ENCODE measurements around the gene TMEM95. TPM values are rescaled to one million over a fixed set of nuclear protein-coding genes. Genes with fewer than 3 reads are reported as not detected.
"Not testable (repeated sequence)": the region's sequence is repeated elsewhere in the genome, so short reads cannot be mapped to it uniquely, and the experiment has no call there.

Gene TMEM95
- total RNA-seq, 2 experiments from 2014 or later, result not detected

DNA sequence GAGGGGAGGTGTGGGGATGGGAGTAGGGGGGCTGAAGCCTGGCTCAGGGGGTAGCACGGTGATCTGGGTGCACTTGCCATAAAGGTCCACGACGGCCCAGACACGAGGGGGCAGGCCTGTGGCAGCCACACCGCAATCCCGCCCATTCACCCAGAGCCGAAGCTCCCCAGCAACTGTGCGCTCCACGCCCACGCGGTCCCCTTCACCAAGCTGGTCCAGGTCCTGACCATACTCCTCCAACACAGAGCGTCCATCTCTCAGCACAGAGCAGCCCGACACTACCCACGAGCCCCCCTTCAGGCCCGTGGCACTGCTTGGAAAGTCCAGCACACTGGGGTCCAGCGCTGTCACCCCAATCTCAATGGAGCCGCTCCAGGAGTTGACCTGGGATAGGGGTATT, 27.5 kb upstream of the TMEM95 start:
- Mint-ChIP-seq H3K4me3 (no peak overlapping the region), H3K36me3 (peaks cover 10% of the 10 kb centered on the region), H3K27me3 (no peaks in the 10 kb centered on the region), H3K27ac (no peak overlapping the region), H3K9me3 (ENCODE audit: low read depth) (no peaks in the 10 kb centered on the region), H3K4me1 (peaks cover 31% of the 10 kb centered on the region)
- no peak for ATAC-seq
- DNase-seq, result peak; percentile 39
- CTCF ChIA-PET, result interaction anchor here (0.7 to 2.6 kb wide), 3 partner anchors 9 to 22 kb away, joined by 3 to 10 read pairs (median 5); no protein-coding TSS in a partner anchor

DNA sequence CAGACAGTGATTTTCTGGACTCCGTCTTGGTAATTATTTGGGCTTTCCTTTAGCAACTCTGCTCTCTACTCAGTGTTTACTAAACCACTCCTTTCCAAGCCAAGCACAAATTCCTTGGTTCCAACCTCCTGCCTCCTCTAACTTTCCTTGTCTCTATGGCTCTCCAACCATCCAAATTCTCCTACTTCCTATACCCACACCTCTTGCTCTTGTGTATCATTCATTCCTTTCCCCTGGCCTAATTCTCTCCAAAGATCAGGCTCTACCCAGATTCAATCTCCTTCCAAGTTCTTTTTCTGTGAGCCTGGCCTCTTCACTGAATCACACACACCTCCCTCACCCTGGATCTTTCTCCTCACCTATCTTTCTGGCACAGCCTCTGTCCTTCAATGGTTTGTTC, 26.9 kb upstream of the TMEM95 start:
- H3K36me3 Mint-ChIP-seq, result peaks cover 5% of the 10 kb centered on the region
- CTCF ChIA-PET, result interaction anchor here (1.0 to 2.6 kb wide), 4 partner anchors 9 to 109 kb away, joined by 3 to 10 read pairs (median 6); partner anchors contain the start of gene ACAP1

DNA sequence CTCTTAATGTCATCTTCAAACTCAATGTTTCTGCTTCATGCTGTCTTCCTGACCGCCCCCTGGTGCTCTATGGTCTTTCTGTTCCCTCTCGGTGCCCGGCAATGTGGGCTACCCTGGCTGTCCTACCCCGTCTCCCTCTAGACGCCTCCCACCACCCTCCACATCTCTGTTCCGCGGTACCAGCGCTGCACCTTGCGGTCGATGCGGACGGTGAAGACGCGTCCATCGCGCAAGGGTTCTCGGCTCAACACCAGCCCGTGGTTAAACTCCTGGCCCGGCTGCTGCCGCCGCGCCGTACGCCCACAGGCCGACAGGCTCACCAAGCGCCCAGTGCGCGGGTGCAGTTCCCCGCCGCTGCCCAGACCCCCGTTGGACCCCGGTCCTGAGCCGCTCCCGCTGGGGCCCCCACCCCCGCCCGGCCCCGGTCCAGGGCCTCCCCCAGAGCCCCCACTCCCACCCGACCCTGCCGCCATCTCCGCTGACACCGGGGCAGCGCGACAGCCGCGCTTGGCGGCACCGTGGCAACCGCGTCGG, 26.0 kb upstream of the TMEM95 start, which contains the start of gene NEURL4:
TSS of gene NEURL4 (minus strand) at position 496 of the 534 bp plus-strand sequence. CDS start at position 473, 23 bp downstream.
- H3K27me3 Mint-ChIP-seq, result no peaks in the 10 kb centered on the region
- peaks cover 3% of the 10 kb centered on the region for H3K36me3 Mint-ChIP-seq
- peak within 1 kb of the TSS; percentile 96 for H3K4me3 Mint-ChIP-seq
- no peak for DNase-seq
- peak; percentile 9 for ATAC-seq
- peak within 1 kb of the TSS; percentile 97 for H3K27ac Mint-ChIP-seq
- CTCF ChIA-PET, result interaction anchor here (0.9 to 2.6 kb wide), 14 partner anchors 8 to 184 kb away, joined by 3 to 22 read pairs (median 6); partner anchors contain the start of genes ACAP1, GPS2 and TMEM95
- H3K4me1 Mint-ChIP-seq, result peaks cover 38% of the 10 kb centered on the region
- no peaks in the 10 kb centered on the region for H3K9me3 Mint-ChIP-seq (ENCODE audit: low read depth)

More for the DNA sequence above, 26.9 kb upstream of the TMEM95 start:
- ATAC-seq, result no peak
- Mint-ChIP-seq H3K27ac (peak overlapping the region; percentile 52), H3K4me3 (peak overlapping the region; percentile 96), H3K9me3 (ENCODE audit: low read depth) (no peaks in the 10 kb centered on the region), H3K4me1 (peaks cover 35% of the 10 kb centered on the region), H3K27me3 (no peaks in the 10 kb centered on the region)
- no peak for DNase-seq

DNA sequence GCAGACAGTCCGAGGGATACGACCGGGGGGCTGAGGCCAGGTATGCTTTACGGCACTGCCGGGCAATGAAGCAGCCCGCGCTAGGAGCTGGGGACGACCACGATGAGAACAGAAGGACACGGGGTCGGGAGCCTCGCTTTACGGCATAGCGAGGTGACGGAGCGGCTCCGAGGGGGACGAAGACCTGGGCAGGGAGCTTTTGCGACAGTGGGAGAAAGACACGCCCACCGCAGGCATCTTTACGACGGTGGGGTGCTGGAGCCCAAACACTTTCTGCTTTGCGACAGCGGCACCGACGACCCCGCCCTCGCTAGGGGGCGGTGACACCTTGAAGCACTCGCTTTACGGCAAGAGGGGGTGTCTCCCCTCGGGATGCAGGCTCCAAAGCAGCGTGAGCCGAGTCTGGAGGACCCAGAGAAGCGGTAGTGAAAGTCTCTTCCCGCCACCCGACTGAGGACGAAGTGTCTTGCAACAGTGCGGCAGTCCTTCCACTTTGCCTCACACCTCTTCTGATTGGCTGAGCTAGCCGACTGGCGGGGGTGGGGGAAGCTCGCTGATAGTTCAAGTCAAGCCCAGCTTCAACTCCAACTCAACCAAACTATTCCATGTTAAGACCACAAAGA, 25.5 kb upstream of the TMEM95 start:
- DNase-seq, result peak; percentile 99
- Mint-ChIP-seq H3K27ac (peak overlapping the region; percentile 97), H3K4me1 (peaks cover 33% of the 10 kb centered on the region), H3K36me3 (peaks cover 3% of the 10 kb centered on the region), H3K4me3 (peak overlapping the region; percentile 96), H3K9me3 (ENCODE audit: low read depth) (no peaks in the 10 kb centered on the region), H3K27me3 (no peaks in the 10 kb centered on the region)
- peak; percentile 64 for ATAC-seq
- CTCF ChIA-PET, result interaction anchor here (0.9 to 2.5 kb wide), 19 partner anchors 9 to 285 kb away, joined by 3 to 22 read pairs (median 5); partner anchors contain the start of genes FXR2, GABARAP, GPS2 and TMEM256

DNA sequence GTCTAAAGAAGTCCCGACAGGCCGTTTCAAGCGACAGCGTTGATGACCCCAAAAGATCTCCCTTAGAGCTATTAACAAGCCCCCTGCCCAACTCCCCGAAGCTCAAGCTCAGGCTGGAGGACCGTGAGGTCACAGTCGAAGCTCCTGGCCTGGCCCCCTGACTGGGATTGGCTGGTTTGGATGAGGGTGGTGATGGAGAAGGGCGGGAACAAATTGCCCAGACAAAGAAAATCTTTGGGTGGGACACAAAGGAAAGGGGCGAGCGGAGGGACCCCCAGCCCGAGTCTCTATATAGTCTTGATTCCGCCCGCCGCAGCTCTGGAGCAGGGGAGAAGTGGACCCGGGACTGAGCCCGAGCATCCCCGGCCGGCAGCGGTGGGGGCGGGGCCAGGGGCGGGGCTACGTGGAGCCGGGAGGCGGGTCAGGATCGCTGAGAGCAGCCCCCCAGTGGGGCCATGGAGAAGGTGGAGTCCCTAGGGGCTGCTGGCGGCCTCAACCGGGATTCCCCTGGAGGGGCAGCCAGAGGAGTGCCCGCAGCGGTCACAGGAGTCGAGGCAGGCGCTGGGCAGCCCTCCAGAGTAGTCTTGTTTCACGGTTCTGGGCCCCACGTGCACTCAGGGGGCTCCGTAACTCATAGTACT, 24.8 kb upstream of the TMEM95 start:
- DNase-seq (peak; percentile 90), ATAC-seq (peak; percentile 80)
- Mint-ChIP-seq H3K27me3 (no peaks in the 10 kb centered on the region), H3K9me3 (ENCODE audit: low read depth) (no peaks in the 10 kb centered on the region), H3K4me1 (peaks cover 33% of the 10 kb centered on the region), H3K27ac (peak overlapping the region; percentile 97), H3K36me3 (peaks cover 2% of the 10 kb centered on the region), H3K4me3 (peak overlapping the region; percentile 96)
- CTCF ChIA-PET, result interaction anchor here (0.9 to 2.5 kb wide), 18 partner anchors 10 to 285 kb away, joined by 3 to 22 read pairs (median 4); partner anchors contain the start of genes FXR2, GABARAP, TMEM256 and TMEM95

DNA sequence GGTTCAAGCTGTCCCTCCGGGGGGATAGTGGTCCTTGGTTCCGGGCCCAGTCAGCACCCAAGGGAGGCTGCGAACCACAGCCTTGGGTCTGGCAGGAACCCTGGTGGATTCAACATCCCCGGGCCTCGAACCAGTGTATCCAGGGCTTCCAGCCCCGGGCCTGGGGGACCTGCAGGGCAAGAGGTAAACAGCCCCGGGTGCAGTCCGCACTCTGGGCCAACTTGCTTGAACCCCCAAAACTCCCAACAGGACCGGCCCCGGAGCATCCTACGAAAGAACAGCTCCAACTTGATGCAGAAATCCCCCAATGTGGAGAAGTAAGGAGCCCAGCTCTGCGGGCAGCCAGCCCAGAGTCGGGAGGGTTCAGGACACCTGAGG, 24.3 kb upstream of the TMEM95 start:
- Mint-ChIP-seq H3K27ac (peak overlapping the region; percentile 97), H3K36me3 (peaks cover 2% of the 10 kb centered on the region), H3K4me3 (peak overlapping the region; percentile 96), H3K4me1 (peaks cover 38% of the 10 kb centered on the region), H3K9me3 (ENCODE audit: low read depth) (no peaks in the 10 kb centered on the region), H3K27me3 (no peaks in the 10 kb centered on the region)
- DNase-seq (no peak), ATAC-seq (no peak)
- CTCF ChIA-PET, result interaction anchor here (1.3 to 2.5 kb wide), 6 partner anchors 10 to 73 kb away, joined by 6 to 22 read pairs (median 10); partner anchors contain the start of genes TMEM256 and TMEM95

DNA sequence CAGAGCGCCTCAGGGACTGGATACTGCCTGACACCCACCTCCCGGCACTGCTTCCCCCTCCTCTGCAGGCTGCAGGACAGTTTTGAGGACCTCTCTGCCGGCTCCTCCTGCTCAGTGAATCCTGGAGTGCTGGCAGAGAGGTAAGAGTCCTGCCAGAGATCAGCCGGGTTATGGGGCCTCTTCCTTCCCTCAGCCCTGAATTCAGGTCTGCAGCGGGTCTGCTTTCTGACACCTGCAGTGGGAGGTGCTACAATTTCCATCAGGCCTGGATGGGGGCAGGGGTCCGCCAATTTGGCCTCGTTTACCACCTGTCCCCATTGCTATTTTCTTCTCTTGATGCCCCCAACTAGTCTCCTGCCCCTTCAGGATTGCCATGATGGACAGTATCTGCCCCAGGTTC, 22.8 kb upstream of the TMEM95 start:
- peaks cover 45% of the 10 kb centered on the region for H3K4me1 Mint-ChIP-seq
- H3K27ac Mint-ChIP-seq, result peak overlapping the region; percentile 77
- no peaks in the 10 kb centered on the region for H3K27me3 Mint-ChIP-seq
- DNase-seq (no peak), ATAC-seq (no peak)
- H3K9me3 Mint-ChIP-seq (ENCODE audit: low read depth), result no peaks in the 10 kb centered on the region
- H3K4me3 Mint-ChIP-seq, result peak overlapping the region; percentile 54
- H3K36me3 Mint-ChIP-seq, result peaks cover 3% of the 10 kb centered on the region
- CTCF ChIA-PET, result interaction anchor here (0.6 kb wide), 1 partner anchor 104 kb away, joined by 3 read pairs; no protein-coding TSS in a partner anchor

DNA sequence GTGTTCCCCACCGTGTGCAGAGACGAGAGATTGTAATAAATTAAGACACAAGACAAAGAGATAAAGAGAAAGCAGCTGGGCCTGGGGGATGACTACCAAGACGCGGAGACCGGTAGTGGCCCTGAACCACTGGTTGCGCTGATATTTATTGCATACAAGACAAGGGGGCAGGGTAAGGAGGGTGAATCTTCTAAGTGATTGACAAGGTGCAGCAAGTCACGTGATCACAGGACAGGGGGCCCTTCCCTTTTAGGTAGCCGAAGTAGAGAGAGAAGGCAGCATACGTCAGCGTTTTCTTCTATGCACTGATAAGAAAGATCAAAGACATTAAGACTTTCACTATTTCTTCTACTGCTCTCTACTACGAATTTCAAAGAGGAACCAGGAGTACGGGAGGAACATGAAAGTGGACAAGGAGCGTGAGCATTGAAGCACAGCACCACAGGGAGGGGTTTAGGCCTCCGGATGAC, 22.3 kb upstream of the TMEM95 start:
- CTCF ChIA-PET, result interaction anchor here (0.6 kb wide), 1 partner anchor 104 kb away, joined by 3 read pairs; no protein-coding TSS in a partner anchor
- H3K4me3 Mint-ChIP-seq, result peak overlapping the region; percentile 54
- H3K36me3 Mint-ChIP-seq; ATAC-seq; H3K9me3 Mint-ChIP-seq (ENCODE audit: low read depth); H3K27me3 Mint-ChIP-seq: not testable (repeated sequence)
- peak; percentile 73 for DNase-seq
- peaks cover 47% of the 10 kb centered on the region for H3K4me1 Mint-ChIP-seq
- H3K27ac Mint-ChIP-seq, result peak overlapping the region; percentile 77

DNA sequence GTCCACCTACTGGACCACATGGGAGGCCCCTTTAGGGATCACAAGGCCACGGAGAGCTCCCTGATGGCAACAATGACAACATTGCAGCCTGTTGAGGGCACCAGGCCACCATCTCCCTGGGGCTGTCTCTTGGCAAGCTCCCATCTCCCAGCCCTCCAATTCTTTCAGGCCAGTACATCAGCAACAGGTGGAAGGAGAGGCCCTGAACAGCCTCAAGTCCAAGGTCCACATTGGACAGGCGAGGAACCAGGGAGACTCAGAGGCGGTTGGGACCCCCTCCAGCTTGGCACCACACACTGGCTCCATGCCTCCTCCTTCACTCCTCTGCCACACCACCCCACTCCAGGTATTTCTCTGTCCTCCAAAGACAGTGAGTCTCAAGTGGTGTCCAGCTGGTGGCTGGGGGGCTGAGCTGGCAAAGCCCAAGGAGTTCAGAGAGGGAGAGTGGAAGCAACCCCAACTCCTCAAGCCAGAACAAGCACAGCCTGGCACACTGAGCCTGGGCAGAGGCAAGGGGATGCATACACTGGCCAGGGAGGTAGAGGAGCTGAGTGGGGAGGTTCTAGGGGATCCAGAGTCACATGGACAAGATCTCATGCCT, 19.9 kb upstream of the TMEM95 start:
- peak overlapping the region; percentile 96 for H3K27ac Mint-ChIP-seq
- H3K36me3 Mint-ChIP-seq, result peaks cover 19% of the 10 kb centered on the region
- peak overlapping the region; percentile 93 for H3K4me3 Mint-ChIP-seq
- H3K9me3 Mint-ChIP-seq (ENCODE audit: low read depth), result no peaks in the 10 kb centered on the region
- DNase-seq, result no peak
- no peak for ATAC-seq
- no peaks in the 10 kb centered on the region for H3K27me3 Mint-ChIP-seq
- peaks cover 46% of the 10 kb centered on the region for H3K4me1 Mint-ChIP-seq
- CTCF ChIA-PET, result interaction anchor here (1.5 to 6.4 kb wide), 8 partner anchors 10 to 101 kb away, joined by 4 to 61 read pairs (median 14); partner anchors contain the start of genes GPS2, KCTD11, TMEM102 and TMEM95

DNA sequence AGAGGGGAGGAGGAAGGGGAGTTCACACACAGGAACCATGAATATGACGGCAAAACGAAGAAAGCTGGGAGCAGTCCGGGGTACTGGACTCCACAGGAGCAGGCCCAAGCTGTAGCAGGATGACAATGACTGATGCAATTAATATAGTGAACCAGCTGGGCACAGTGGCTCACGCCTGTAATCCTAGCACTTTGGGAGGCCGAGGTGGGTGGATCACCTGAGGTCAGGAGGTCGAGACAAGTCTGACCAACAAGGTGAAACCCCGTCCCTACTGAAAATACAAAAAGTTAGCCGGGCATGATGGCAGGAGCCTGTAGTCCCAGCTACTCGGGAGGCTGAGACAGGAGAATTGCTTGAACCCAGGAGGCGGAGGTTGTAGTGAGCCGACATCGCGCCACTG, 19.2 kb upstream of the TMEM95 start:
- not testable (repeated sequence) for DNase-seq; H3K27me3 Mint-ChIP-seq; H3K9me3 Mint-ChIP-seq (ENCODE audit: low read depth); ATAC-seq
- H3K36me3 Mint-ChIP-seq, result peaks cover 23% of the 10 kb centered on the region
- peak overlapping the region; percentile 96 for H3K27ac Mint-ChIP-seq
- H3K4me1 Mint-ChIP-seq, result peaks cover 48% of the 10 kb centered on the region
- peak overlapping the region; percentile 93 for H3K4me3 Mint-ChIP-seq
- CTCF ChIA-PET, result interaction anchor here (0.6 to 6.4 kb wide), 19 partner anchors 10 to 804 kb away, joined by 3 to 61 read pairs (median 5); partner anchors contain the start of genes CHRNB1, GPS2, KCTD11 and SLC2A4

DNA sequence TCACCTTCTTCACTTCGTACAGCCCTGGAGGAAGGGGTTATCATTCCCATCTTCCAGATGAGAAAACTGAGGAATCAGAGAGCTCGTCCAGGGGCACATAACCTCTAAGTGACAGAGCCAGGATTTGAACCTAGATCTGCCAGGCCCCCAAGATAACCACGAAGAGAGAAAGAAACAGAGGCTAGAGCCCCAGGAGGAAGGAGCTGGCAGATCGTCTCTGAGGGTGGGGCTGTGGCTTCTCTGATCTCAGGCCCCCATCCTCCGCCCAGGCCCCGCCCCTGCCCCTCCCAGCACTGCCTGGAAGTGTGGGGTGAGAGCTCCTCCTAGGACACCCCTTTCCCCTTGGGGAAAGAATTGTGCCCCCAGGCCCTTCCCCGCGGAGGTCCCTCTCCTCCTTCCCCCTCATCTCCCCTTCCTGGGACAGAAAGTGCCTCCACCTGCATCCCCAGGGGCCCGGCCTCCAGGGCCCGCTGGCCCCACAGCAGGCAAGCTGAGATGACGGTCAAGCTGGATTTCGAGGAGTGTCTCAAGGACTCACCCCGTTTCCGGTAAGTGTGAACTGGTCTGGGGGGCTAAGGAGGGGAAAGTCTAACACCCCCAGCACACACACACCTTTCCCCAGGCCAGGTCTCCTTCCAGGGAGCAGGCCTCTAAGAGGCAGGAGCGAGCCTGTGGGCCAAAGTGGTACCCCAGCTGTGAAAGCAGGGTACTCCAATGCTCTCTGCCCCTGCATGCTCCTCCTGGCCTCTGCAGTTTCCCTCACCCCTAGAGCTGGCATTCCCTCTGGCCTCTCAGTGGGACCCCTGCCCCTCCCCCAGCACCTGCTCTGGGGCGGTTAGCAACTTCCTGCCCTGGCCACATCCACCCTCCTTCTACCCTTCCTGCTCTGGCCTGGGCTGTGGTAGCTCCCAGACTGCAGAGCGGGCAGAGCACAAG, 18.4 kb upstream of the TMEM95 start, which contains the start of gene ACAP1:
TSS of gene ACAP1 (plus strand) at position 290 of the 936 bp plus-strand sequence. CDS start at position 496, 206 bp downstream.
- CTCF ChIA-PET, result interaction anchor here (0.6 to 6.4 kb wide), 26 partner anchors 8 to 803 kb away, joined by 3 to 61 read pairs (median 4); partner anchors contain the start of genes CHRNB1, FXR2, GPS2 and KCTD11
- ATAC-seq, result peak; percentile 95
- Mint-ChIP-seq H3K4me3 (peak within 1 kb of the TSS; percentile 93), H3K27me3 (no peaks in the 10 kb centered on the region), H3K9me3 (ENCODE audit: low read depth) (no peaks in the 10 kb centered on the region), H3K4me1 (peaks cover 48% of the 10 kb centered on the region), H3K36me3 (peaks cover 27% of the 10 kb centered on the region), H3K27ac (peak within 1 kb of the TSS; percentile 96)
- peak; percentile 96 for DNase-seq
